SK-N-SH (cell line): ENCODE data around the gene ATF3. TPM values are rescaled to one million over a fixed set of nuclear protein-coding genes. Genes with fewer than 3 reads are reported as not detected.

Source experiments
- CTCF ChIA-PET: fragments of 300-600, 350-600 bp; formaldehyde crosslinking; extraction: SDS; loops from one replicate; lab custom pipeline; 2021; lab: Yijun Ruan, JAX
- POLR2A ChIA-PET: fragments of 350-600 bp; sonication (Branson Sonifier 250); formaldehyde crosslinking; extraction: SDS; loops from one replicate; lab custom pipeline; 2020; ENCODE audit warnings: antibody characterized with exemption, inconsistent platforms; lab: Yijun Ruan, JAX
- DNase-seq: peaks from one replicate; pipeline ENCODE4 v3.0.0; 2012
- H2AFZ ChIP-seq: fragments of 200-600 bp; sonication (generic); 2 replicates; pipeline ENCODE4 v1.8.1; 2016; ENCODE audit warnings: antibody characterized with exemption, mild to moderate bottlenecking, low read depth
- H3F3A ChIP-seq: fragments of 200-600 bp; sonication (generic); replicated peaks from 2 replicates; pipeline ENCODE3; 2016; ENCODE audit warnings: antibody characterized with exemption, mild to moderate bottlenecking; ENCODE audit not compliant: insufficient read depth
- H3K27ac ChIP-seq, 2 experiments: fragments of 200-500 bp in 1 of 2; fragments of 200-600 bp in 1 of 2; sonication (Bioruptor generic) in 1 of 2; sonication (generic), shearing (Covaris generic) in 1 of 2; 2 replicates each; pipeline versions ENCODE4 v1.5.1 to v1.6.1; 2014 to 2016; ENCODE audit warnings: low read depth in 2 of 2, inconsistent platforms in 1 of 2, low read length in 1 of 2, mild to moderate bottlenecking in 1 of 2, mixed read lengths in 1 of 2
- H3K27me3 ChIP-seq: fragments of 200-600 bp; sonication (generic), shearing (Covaris generic); 2 replicates; pipeline ENCODE4 v1.6.1; 2016; ENCODE audit warnings: mixed run types; ENCODE audit not compliant: insufficient read depth
- H3K36me3 ChIP-seq, 2 experiments: fragments of 200-500 bp in 1 of 2; fragments of 200-600 bp in 1 of 2; sonication (Bioruptor generic) in 1 of 2; sonication (generic) in 1 of 2; replicated peaks in 1 of 2; 2 replicates each; pipeline versions ENCODE3 to v1.5.1; 2014 to 2016; ENCODE audit warnings: low read length in 1 of 2, mild to moderate bottlenecking in 1 of 2; ENCODE audit not compliant: insufficient read depth in 2 of 2, control insufficient read depth in 1 of 2
- H3K4me1 ChIP-seq, 2 experiments: fragments of 200-500 bp in 1 of 2; fragments of 200-600 bp in 1 of 2; sonication (Bioruptor generic) in 1 of 2; sonication (generic), shearing (Covaris generic) in 1 of 2; 2 replicates each; pipeline versions ENCODE4 v1.5.1 to v1.6.1; 2014 to 2016; ENCODE audit warnings: low read depth in 1 of 2, low read length in 1 of 2, mixed run types in 1 of 2; ENCODE audit not compliant: insufficient read depth in 2 of 2, control insufficient read depth in 1 of 2
- H3K4me2 ChIP-seq: fragments of 200-600 bp; sonication (generic), shearing (Covaris generic); 2 replicates; pipeline ENCODE4 v1.6.1; 2017; ENCODE audit warnings: mixed run types
- H3K4me3 ChIP-seq, 2 experiments: fragments of 200-500 bp in 1 of 2; fragments of 200-600 bp in 1 of 2; sonication (Bioruptor generic) in 1 of 2; sonication (generic), shearing (Covaris generic) in 1 of 2; 2 replicates each; pipeline versions ENCODE4 v1.5.1 to v1.8.1; 2014 to 2016; ENCODE audit warnings: low read depth in 2 of 2, inconsistent platforms in 1 of 2, low read length in 1 of 2, mild to moderate bottlenecking in 1 of 2, mixed read lengths in 1 of 2, moderate library complexity in 1 of 2
- H3K79me2 ChIP-seq: fragments of 200-600 bp; sonication (generic); 2 replicates; pipeline ENCODE4 v1.8.1; 2017; ENCODE audit warnings: mild to moderate bottlenecking; ENCODE audit not compliant: insufficient read depth
- H3K9ac ChIP-seq: fragments of 200-600 bp; sonication (generic); 2 replicates; pipeline ENCODE4 v1.6.1; 2017; ENCODE audit warnings: mixed run types
- H3K9me2 ChIP-seq: fragments of 200-600 bp; sonication (generic); 2 replicates; pipeline ENCODE4 v1.6.1; 2017; ENCODE audit warnings: mixed run types
- H3K9me3 ChIP-seq: fragments of 200-600 bp; sonication (generic); 2 replicates; pipeline ENCODE4 v1.6.1; 2017; ENCODE audit warnings: mixed run types, mild to moderate bottlenecking, moderate library complexity
- H4K20me1 ChIP-seq: fragments of 200-600 bp; sonication (generic); 2 replicates; pipeline ENCODE4 v1.6.1; 2017; ENCODE audit warnings: mild to moderate bottlenecking, mixed run types; ENCODE audit not compliant: insufficient read depth
- CTCF ChIP-seq: fragments of 200-600 bp; sonication (generic); IDR thresholded peaks from 2 replicates; pipeline ENCODE4 v1.6.1; 2017; ENCODE audit warnings: antibody characterized with exemption, mild to moderate bottlenecking, moderate library complexity
- ELF1 ChIP-seq: IDR thresholded peaks from 2 replicates; pipeline ENCODE4 v1.4.0; 2012
- EP300 ChIP-seq, 2 experiments: IDR thresholded peaks; 2 replicates each; pipeline versions ENCODE4 v1.4.0 to v1.6.1; 2012; ENCODE audit warnings: borderline replicate concordance in 1 of 2, low read depth in 1 of 2, low read length in 1 of 2
- FOXJ3 ChIP-seq: sonication (generic); formaldehyde crosslinking; IDR thresholded peaks from 2 replicates; pipeline ENCODE4 v1.5.1; 2020; ENCODE audit warnings: mild to moderate bottlenecking, missing genetic modification reagents
- FOXM1 ChIP-seq: IDR thresholded peaks from 2 replicates; pipeline ENCODE4 v1.4.0; 2012; ENCODE audit warnings: low read depth, mild to moderate bottlenecking
- GABPA ChIP-seq: IDR thresholded peaks from 2 replicates; pipeline ENCODE4 v1.4.0; 2012; ENCODE audit warnings: low read depth, mild to moderate bottlenecking
- GATA2 ChIP-seq: sonication (generic); formaldehyde crosslinking; IDR thresholded peaks from 2 replicates; pipeline ENCODE4 v1.5.0; 2020; ENCODE audit warnings: mild to moderate bottlenecking, missing genetic modification reagents
- IRF3 ChIP-seq: fragments of 150-350 bp; IDR thresholded peaks from 2 replicates; pipeline ENCODE4 v1.6.1; 2016; ENCODE audit warnings: mild to moderate bottlenecking, low read depth, low read length
- JUND ChIP-seq: IDR thresholded peaks from 2 replicates; pipeline ENCODE4 v1.4.0; 2012
- MAX ChIP-seq: IDR thresholded peaks from 2 replicates; pipeline ENCODE4 v1.4.0; 2012; ENCODE audit warnings: low read depth
- MEF2A ChIP-seq: IDR thresholded peaks from 2 replicates; pipeline ENCODE4 v1.4.0; 2012; ENCODE audit warnings: low read depth, borderline replicate concordance
- MXI1 ChIP-seq: IDR thresholded peaks from 2 replicates; pipeline ENCODE4 v1.6.1; 2012; ENCODE audit warnings: mild to moderate bottlenecking, low read depth, low read length, improper control_type of control experiment
- NFIC ChIP-seq: IDR thresholded peaks from 2 replicates; pipeline ENCODE4 v1.4.0; 2012; ENCODE audit warnings: borderline replicate concordance
- NRF1 ChIP-seq: IDR thresholded peaks from 2 replicates; pipeline ENCODE4 v1.6.1; 2012; ENCODE audit warnings: low read depth, mild to moderate bottlenecking, low read length
- PBX3 ChIP-seq: IDR thresholded peaks from 2 replicates; pipeline ENCODE4; 2012
- POLR2AphosphoS5 ChIP-seq: IDR thresholded peaks from 2 replicates; pipeline ENCODE4 v1.6.1; 2012; ENCODE audit warnings: low read depth, low read length
- REST ChIP-seq: IDR thresholded peaks from 2 replicates; pipeline ENCODE4 v1.6.1; 2012; ENCODE audit warnings: mild to moderate bottlenecking, low read depth, low read length, moderate library complexity
- TAF1 ChIP-seq: IDR thresholded peaks from 2 replicates; pipeline ENCODE4 v1.6.1; 2012; ENCODE audit warnings: low read depth, mild to moderate bottlenecking, low read length, moderate library complexity, borderline replicate concordance
- TEAD4 ChIP-seq: IDR thresholded peaks from 2 replicates; pipeline ENCODE4 v1.4.0; 2012; ENCODE audit warnings: mild to moderate bottlenecking, borderline replicate concordance; ENCODE audit not compliant: insufficient read depth
- YY1 ChIP-seq: IDR thresholded peaks from 2 replicates; pipeline ENCODE4 v1.4.0; 2012; ENCODE audit warnings: low read depth, mild to moderate bottlenecking
- WGBS: methylation state at CpG from one replicate; pipeline ENCODE4 v1.1.6; 2017; ENCODE audit warnings: low lambda C conversion rate; 5-methylcytosine and 5-hydroxymethylcytosine counted together
- polyA plus RNA-seq, 3 experiments: library from polyadenylated mRNA; depleted of rRNA; stranded (reverse); fragments of >200 nt; gene quantifications; 2 replicates each; pipeline ENCODE4 v1.2.3, GENCODE V29; 2012

Gene ATF3
- polyA plus RNA-seq, 1 of the 3 experiments (the other 2 are of a cell fraction), result 29.7 TPM

DNA sequence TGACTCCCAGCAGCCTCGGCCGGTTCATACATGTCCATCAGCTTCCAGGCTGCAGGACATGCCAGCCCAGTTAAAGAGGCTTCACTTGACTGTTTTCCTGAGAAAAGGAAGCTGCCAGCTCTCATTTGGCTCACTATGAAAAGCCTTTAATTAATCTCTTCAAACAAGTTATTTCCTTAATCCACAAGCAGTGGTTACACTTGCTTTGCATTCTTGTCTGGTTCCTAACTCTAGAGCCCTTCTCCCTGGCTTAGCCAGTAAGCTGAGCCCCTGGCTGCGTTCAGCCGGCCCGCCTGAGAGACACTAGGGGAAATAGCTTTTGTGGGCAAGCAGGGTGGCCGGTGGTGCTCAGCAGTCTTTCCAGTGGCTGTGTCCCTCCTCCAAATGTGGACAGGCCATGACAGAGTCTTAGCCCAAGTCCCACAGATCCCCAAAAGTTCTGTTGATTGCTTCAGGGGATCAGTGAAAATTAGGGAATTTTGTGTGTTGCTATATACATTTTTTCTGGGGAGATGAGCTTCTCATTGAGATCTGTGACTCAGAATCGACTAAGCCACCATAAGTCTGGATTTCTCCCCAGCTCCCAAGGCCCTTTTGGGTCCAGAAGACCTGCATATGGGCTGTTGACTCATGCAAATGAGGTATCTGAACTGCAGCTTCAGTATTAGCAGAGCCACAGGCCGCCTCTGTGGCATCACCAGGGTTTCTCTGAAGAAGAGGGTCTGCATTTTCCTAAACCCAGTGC is 10.1 kb downstream of the ATF3 start:
- H3K9me3 ChIP-seq, result no peaks in the 10 kb centered on the region
- H3K9me2 ChIP-seq, result no peaks in the 10 kb centered on the region
- H3K79me2 ChIP-seq, result no peaks in the 10 kb centered on the region
- no peak overlapping the region for H3K9ac ChIP-seq
- TF ChIP-seq MXI1 (no peak), MEF2A (no peak), NRF1 (no peak), TAF1 (no peak), NFIC (no peak)
- TF ChIP-seq, all 33 proteins: peak for 0
- ChIA-PET CTCF (interaction anchor here (1.0 to 6.7 kb wide), 7 partner anchors 10 to 164 kb away, joined by 3 to 38 read pairs (median 4); partner anchors contain the start of gene ATF3), POLR2A (interaction anchor here (0.6 to 1.3 kb wide), 2 partner anchors 10 to 294 kb away, joined by 3 to 4 read pairs; partner anchors contain the start of gene ATF3)
- H3K27me3 ChIP-seq, result 0 out of 2 replicates have a peak, but pooled peaks cover under 1% of the 10 kb centered on the region
- H3K27ac ChIP-seq, result no peak overlapping the region
- H3K4me3 ChIP-seq, result no peak overlapping the region
- no peak overlapping the region for H2AFZ ChIP-seq
- DNase-seq, result no peak
- no peaks in the 10 kb centered on the region for H3F3A ChIP-seq
- H3K4me2 ChIP-seq, result no peak overlapping the region
- H3K4me1 ChIP-seq, result no peaks in the 10 kb centered on the region; a peak in 1 of 4 replicates
- H3K36me3 ChIP-seq, result no peaks in the 10 kb centered on the region
- H4K20me1 ChIP-seq, result no peaks in the 10 kb centered on the region
- WGBS, result 88% methylated on average over 8 of the region's 8 CpGs

- Histone ChIP-seq H3K36me3 (no peaks in the 10 kb centered on the region), H3F3A (no peaks in the 10 kb centered on the region), H3K4me1 (no peaks in the 10 kb centered on the region), H3K27me3 (peaks cover 7% of the 10 kb centered on the region; the same call in 1 of the 2 replicates), H4K20me1 (no peaks in the 10 kb centered on the region), H3K27ac (no peak overlapping the region), H3K9me3 (no peaks in the 10 kb centered on the region), H3K4me2 (no peak overlapping the region), H3K9ac (no peak overlapping the region)
- CTCF ChIA-PET, result interaction anchor here (1.0 to 6.7 kb wide), 3 partner anchors 10 to 143 kb away, joined by 3 to 38 read pairs (median 14); no protein-coding TSS in a partner anchor
- no peak for DNase-seq
- POLR2A ChIA-PET, result no interaction called here
- 71% methylated on average over 1 of the region's 1 CpG for WGBS
- TF ChIP-seq GATA2 (CRISPR knock-in tag), result no peak
- TF ChIP-seq NFIC, result no peak
- no peak for TF ChIP-seq IRF3
- TF ChIP-seq GABPA, result no peak
- no peak for TF ChIP-seq CTCF
- TF ChIP-seq PBX3, result no peak
- TF ChIP-seq MAX, result no peak
- TF ChIP-seq FOXM1, result no peak
- TF ChIP-seq EP300 (IDR thresholded peaks at IDR 0.05; ENCODE audit: borderline replicate concordance in 1 of 2, low read depth in 1 of 2, low read length in 1 of 2), result no peak
- no peak for TF ChIP-seq FOXJ3 (CRISPR knock-in tag)
- no peak for TF ChIP-seq REST
- no peak for TF ChIP-seq ELF1
- TF ChIP-seq TEAD4, result no peak
- no peak for TF ChIP-seq YY1
- no peak for TF ChIP-seq POLR2AphosphoS5
- TF ChIP-seq JUND, result no peak
- TF ChIP-seq, all 33 proteins: peak for 0
- Histone ChIP-seq H2AFZ (no peak overlapping the region), H3K4me3 (no peak overlapping the region), H3K9me2 (no peaks in the 10 kb centered on the region), H3K79me2 (no peaks in the 10 kb centered on the region)
Measured at GRCh38 chr1:212620293-212620692, 11.7 kb downstream of the ATF3 start.
